Activated CD4-positive, alpha-beta T cell treated with anti-CD3 and anti-CD28 coated beads, Interleukin-2, amount 10 ng/mL, durations not matched to agents 24 days and 14 days (primary cell): ENCODE results near the gene FTHL17. TPM values are rescaled to one million over a fixed set of nuclear protein-coding genes. Genes with fewer than 3 reads are reported as not detected.

Experiments used
- total RNA-seq: library from RNA; stranded (reverse); gene quantifications from 2 replicates; pipeline ENCODE4 v1.2.3, GENCODE V29; 2022

The FTHL17 gene
- total RNA-seq, 1 donor from 2014 or later: not detected

Other genes with a start within 250 kb of the FTHL17 start
- 21.9 and 23.7 TPM in 2 replicates for gene TAB3, start 182.8 kb downstream of the FTHL17 start, total RNA-seq